Transverse colon (tissue), 4 donors: ENCODE results near the gene PSAP.
"Not testable (repeated sequence)": the region's sequence is repeated elsewhere in the genome, so short reads cannot be mapped to it uniquely, and the experiment has no call there.

Source experiments
- EP300 ChIP-seq: sonication (generic); formaldehyde crosslinking; IDR thresholded peaks from one replicate; pipeline ENCODE4 v1.6.1; 2017; ENCODE audit warnings: antibody characterized with exemption, low read depth
- POLR2A ChIP-seq: fragments of 450-650 bp; IDR thresholded peaks from one replicate; pipeline ENCODE4 v1.6.1; 2016; ENCODE audit warnings: antibody characterized with exemption, mild to moderate bottlenecking, moderate library complexity
- POLR2AphosphoS5 ChIP-seq, 3 donors: sonication (generic); formaldehyde crosslinking; IDR thresholded peaks; one replicate each; pipeline ENCODE4 v1.6.1; 2016; ENCODE audit warnings: antibody characterized with exemption in 3 of 3
- TF ChIP-seq, protein P1 (sequence below), 5 experiments: fragments of 200-600 bp in 3 of 5; fragments of 450-650 bp in 2 of 5; sonication (generic) in 3 of 5; IDR thresholded peaks; 1 replicate in 2 of 5; 2 replicates in 3 of 5; pipeline ENCODE4 v1.5.1; 2016 to 2017; ENCODE audit warnings: antibody characterized with exemption in 5 of 5, inconsistent platforms in 3 of 5, mild to moderate bottlenecking in 2 of 5, moderate library complexity in 1 of 5

GRCh38 chr10:71898346-71898745 is 47.3 kb upstream of the PSAP start:
- TF ChIP-seq POLR2A; POLR2AphosphoS5 (IDR thresholded peaks at IDR 0.05); EP300: not testable (repeated sequence)
- TF ChIP-seq, protein P1, sequence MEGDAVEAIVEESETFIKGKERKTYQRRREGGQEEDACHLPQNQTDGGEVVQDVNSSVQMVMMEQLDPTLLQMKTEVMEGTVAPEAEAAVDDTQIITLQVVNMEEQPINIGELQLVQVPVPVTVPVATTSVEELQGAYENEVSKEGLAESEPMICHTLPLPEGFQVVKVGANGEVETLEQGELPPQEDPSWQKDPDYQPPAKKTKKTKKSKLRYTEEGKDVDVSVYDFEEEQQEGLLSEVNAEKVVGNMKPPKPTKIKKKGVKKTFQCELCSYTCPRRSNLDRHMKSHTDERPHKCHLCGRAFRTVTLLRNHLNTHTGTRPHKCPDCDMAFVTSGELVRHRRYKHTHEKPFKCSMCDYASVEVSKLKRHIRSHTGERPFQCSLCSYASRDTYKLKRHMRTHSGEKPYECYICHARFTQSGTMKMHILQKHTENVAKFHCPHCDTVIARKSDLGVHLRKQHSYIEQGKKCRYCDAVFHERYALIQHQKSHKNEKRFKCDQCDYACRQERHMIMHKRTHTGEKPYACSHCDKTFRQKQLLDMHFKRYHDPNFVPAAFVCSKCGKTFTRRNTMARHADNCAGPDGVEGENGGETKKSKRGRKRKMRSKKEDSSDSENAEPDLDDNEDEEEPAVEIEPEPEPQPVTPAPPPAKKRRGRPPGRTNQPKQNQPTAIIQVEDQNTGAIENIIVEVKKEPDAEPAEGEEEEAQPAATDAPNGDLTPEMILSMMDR (IDR thresholded peaks at IDR 0.05), result not testable (repeated sequence)
